Kidney (tissue), 14 donors: Measurements from ENCODE around the gene CCDC70. TPM values are rescaled to one million over a fixed set of nuclear protein-coding genes. Genes with fewer than 3 reads are reported as not detected.

Experiments used
- DNase-seq, 5 donors: peaks; one replicate each; pipeline ENCODE4 v3.0.0-alpha.2; 2013 to 2020
- FAIRE-seq: peaks from 2 replicates; lab custom pipeline; 2012; peaks lifted over from hg19 to GRCh38; lab: Jason Lieb, UNC
- H3K27ac ChIP-seq, 2 donors: one replicate each; pipeline ENCODE4 v1.7.0; 2013; ENCODE audit warnings: low read depth in 2 of 2, low read length in 2 of 2, inconsistent platforms in 1 of 2
- H3K27me3 ChIP-seq: one replicate; pipeline ENCODE4 v1.7.1; 2013; ENCODE audit warnings: low read length, inconsistent platforms; ENCODE audit not compliant: control insufficient read depth, insufficient read depth
- H3K36me3 ChIP-seq, 3 donors: one replicate each; pipeline versions ENCODE4 v1.7.0 to v1.7.1; 2013; ENCODE audit warnings: low read length in 3 of 3, control low read depth in 1 of 3, inconsistent platforms in 1 of 3; ENCODE audit not compliant: insufficient read depth in 3 of 3, control insufficient read depth in 2 of 3
- H3K4me1 ChIP-seq, 3 donors: one replicate each; pipeline versions ENCODE4 v1.7.0 to v1.7.1; 2013; ENCODE audit warnings: low read length in 3 of 3, inconsistent platforms in 1 of 3, low read depth in 1 of 3; ENCODE audit not compliant: control insufficient read depth in 2 of 3, insufficient read depth in 2 of 3
- H3K4me3 ChIP-seq, 3 donors: one replicate each; pipeline versions ENCODE4 v1.7.0 to v1.8.1; 2013; ENCODE audit warnings: low read length in 3 of 3, control low read depth in 1 of 3, inconsistent platforms in 1 of 3
- H3K9ac ChIP-seq, 3 donors: one replicate each; pipeline versions ENCODE4 v1.7.0 to v1.7.1; 2013; ENCODE audit warnings: low read length in 3 of 3, control low read depth in 1 of 3, inconsistent platforms in 1 of 3
- H3K9me3 ChIP-seq, 3 donors: one replicate each; pipeline versions ENCODE4 v1.7.0 to v1.7.1; 2013; ENCODE audit warnings: low read length in 3 of 3, control low read depth in 1 of 3, inconsistent platforms in 1 of 3; ENCODE audit not compliant: control insufficient read depth in 2 of 3, insufficient read depth in 1 of 3
- CTCF ChIP-seq: IDR thresholded peaks from 3 replicates; pipeline ENCODE4 v1.5.1; 2012; ENCODE audit warnings: mild to moderate bottlenecking, moderate library complexity, borderline replicate concordance; ENCODE audit not compliant: insufficient read depth; ENCODE audit errors: extremely low read depth
- intact Hi-C: fragments of 100-400 bp; cut with DNase I; formaldehyde crosslinking; loops from one replicate; pipeline ENCODE4 v1.11.1; 2022
- polyA plus RNA-seq: library from polyadenylated mRNA; stranded (reverse); fragments of 350-450 nt; fragmentation: Illumina TruSeq; extraction: RNeasy Lipid Tissue Mini Kit (QIAGEN cat#74804); gene quantifications from one replicate; pipeline ENCODE4 v1.2.3, GENCODE V29; 2014; ENCODE audit warnings: low read depth, low replicate concordance; ENCODE audit not compliant: insufficient read depth
- total RNA-seq: library from RNA; stranded (reverse); fragmentation: NEBNext Ultra II Directional; extraction: Animal tissue kit (Norgen Biotek cat#: 25700); gene quantifications from one replicate; pipeline ENCODE4 v1.2.1, GENCODE V29; 2021
- donor health status: control.
- donor health status: control.
- donor health status: control.
- donor health status: control.
- donor health status: control.
- donor health status: DM: yes; HTN: yes; CAD: no.
- donor health status: Normal renal cell carcinoma (clear cell type).

Gene CCDC70
- total and polyA plus RNA-seq, 2 donors from 2014 or later = not detected

- H3K27me3 ChIP-seq = no peaks in the 10 kb centered on the region
- no peaks in the 10 kb centered on the region for H3K36me3 ChIP-seq
- DNase-seq (no peak), FAIRE-seq (no peak)
- no peak overlapping the region for H3K9ac ChIP-seq
- no peak overlapping the region for H3K4me3 ChIP-seq
- no peaks in the 10 kb centered on the region for H3K9me3 ChIP-seq
- no peak overlapping the region for H3K27ac ChIP-seq
- no peak for TF ChIP-seq CTCF
- intact Hi-C loops = no loop called here
- H3K4me1 ChIP-seq = no peaks in the 10 kb centered on the region
These were observed 20.9 kb downstream of the CCDC70 start for GRCh38 chr13:51882570-51883225.

- H3K36me3 ChIP-seq = no peaks in the 10 kb centered on the region
- H3K4me1 ChIP-seq = no peaks in the 10 kb centered on the region
- intact Hi-C loops = no loop called here
- H3K27ac ChIP-seq = no peak overlapping the region
- no peaks in the 10 kb centered on the region for H3K9me3 ChIP-seq
- no peak for TF ChIP-seq CTCF
- no peak for DNase-seq
- H3K9ac ChIP-seq = no peak overlapping the region
- no peaks in the 10 kb centered on the region for H3K27me3 ChIP-seq
- FAIRE-seq = no peak
- no peak overlapping the region for H3K4me3 ChIP-seq
These were observed 21.4 kb downstream of the CCDC70 start for GRCh38 chr13:51883226-51883600.

GRCh38 chr13:51885651-51886050, 23.9 kb downstream of the CCDC70 start:
- no peak for DNase-seq
- intact Hi-C loops = no loop called here
- Histone ChIP-seq H3K27ac (no peak overlapping the region), H3K4me1 (no peaks in the 10 kb centered on the region), H3K27me3 (no peaks in the 10 kb centered on the region), H3K36me3 (no peaks in the 10 kb centered on the region), H3K9ac (no peak overlapping the region), H3K4me3 (no peak overlapping the region), H3K9me3 (no peaks in the 10 kb centered on the region)
- no peak for FAIRE-seq
- TF ChIP-seq CTCF = no peak

GRCh38 chr13:51887468-51887867, 25.7 kb downstream of the CCDC70 start:
- FAIRE-seq (no peak), DNase-seq (no peak)
- Histone ChIP-seq H3K27ac (no peak overlapping the region), H3K4me3 (no peak overlapping the region), H3K27me3 (no peaks in the 10 kb centered on the region), H3K36me3 (no peaks in the 10 kb centered on the region), H3K9ac (no peak overlapping the region), H3K4me1 (no peaks in the 10 kb centered on the region), H3K9me3 (no peaks in the 10 kb centered on the region)
- intact Hi-C loops = no loop called here
- no peak for TF ChIP-seq CTCF
